ENCODE results near the gene SNX24. TPM values are rescaled to one million over a fixed set of nuclear protein-coding genes. Genes with fewer than 3 reads are reported as not detected.

The SNX24 gene
- total and polyA plus RNA-seq, 2 experiments from 2014 or later, result 18.0 to 27.5 TPM

- H3K9me3 Mint-ChIP-seq, result no peaks in the 10 kb centered on the region
- ATAC-seq (no peak), DNase-seq (ENCODE audit: low spot score) (no peak)
- Histone ChIP-seq H3K9me2 (ENCODE audit: insufficient read depth) (no peaks in the 10 kb centered on the region), H3K27me3 (ENCODE audit: insufficient read depth) (no peaks in the 10 kb centered on the region), H4K20me1 (replicated peaks; ENCODE audit: insufficient read depth) (no peaks in the 10 kb centered on the region), H3K79me2 (replicated peaks; ENCODE audit: insufficient read depth) (no peaks in the 10 kb centered on the region), H2AFZ (no peak overlapping the region), H3K4me3 (no peak overlapping the region), H3K4me1 (ENCODE audit: insufficient read depth) (peaks cover 8% of the 10 kb centered on the region), H3K27ac (ENCODE audit: low read depth) (no peak overlapping the region), H3K36me3 (ENCODE audit: insufficient read depth) (no peaks in the 10 kb centered on the region), H3K4me2 (no peak overlapping the region), H3F3A (replicated peaks; ENCODE audit: low read depth) (no peaks in the 10 kb centered on the region)
- H3K4me3 Mint-ChIP-seq, result no peak overlapping the region
- TF ChIP-seq JUNB (IDR thresholded peaks at IDR 0.05; ENCODE audit: unreplicated experiment) (no peak), ZNF331 (CRISPR knock-in tag; IDR thresholded peaks at IDR 0.05; ENCODE audit: low read depth) (no peak), ZNF114 (CRISPR knock-in tag; IDR thresholded peaks at IDR 0.05) (no peak), POLR2AphosphoS5 (IDR thresholded peaks at IDR 0.05; ENCODE audit: low read depth) (no peak), EZH2 (IDR thresholded peaks at IDR 0.05; ENCODE audit: low read depth, unreplicated experiment) (no peak), CREB1 (CRISPR knock-in tag; IDR thresholded peaks at IDR 0.05; ENCODE audit: low read depth) (no peak), STAT1 (IDR thresholded peaks at IDR 0.05; ENCODE audit: unreplicated experiment) (no peak), REST (IDR thresholded peaks at IDR 0.05; ENCODE audit: unreplicated experiment) (no peak)
- TF ChIP-seq, protein P1, sequence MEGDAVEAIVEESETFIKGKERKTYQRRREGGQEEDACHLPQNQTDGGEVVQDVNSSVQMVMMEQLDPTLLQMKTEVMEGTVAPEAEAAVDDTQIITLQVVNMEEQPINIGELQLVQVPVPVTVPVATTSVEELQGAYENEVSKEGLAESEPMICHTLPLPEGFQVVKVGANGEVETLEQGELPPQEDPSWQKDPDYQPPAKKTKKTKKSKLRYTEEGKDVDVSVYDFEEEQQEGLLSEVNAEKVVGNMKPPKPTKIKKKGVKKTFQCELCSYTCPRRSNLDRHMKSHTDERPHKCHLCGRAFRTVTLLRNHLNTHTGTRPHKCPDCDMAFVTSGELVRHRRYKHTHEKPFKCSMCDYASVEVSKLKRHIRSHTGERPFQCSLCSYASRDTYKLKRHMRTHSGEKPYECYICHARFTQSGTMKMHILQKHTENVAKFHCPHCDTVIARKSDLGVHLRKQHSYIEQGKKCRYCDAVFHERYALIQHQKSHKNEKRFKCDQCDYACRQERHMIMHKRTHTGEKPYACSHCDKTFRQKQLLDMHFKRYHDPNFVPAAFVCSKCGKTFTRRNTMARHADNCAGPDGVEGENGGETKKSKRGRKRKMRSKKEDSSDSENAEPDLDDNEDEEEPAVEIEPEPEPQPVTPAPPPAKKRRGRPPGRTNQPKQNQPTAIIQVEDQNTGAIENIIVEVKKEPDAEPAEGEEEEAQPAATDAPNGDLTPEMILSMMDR (conservative IDR thresholded peaks at IDR 0.05; ENCODE audit: low read depth in 2 of 2), result no peak
- TF ChIP-seq, protein P2, sequence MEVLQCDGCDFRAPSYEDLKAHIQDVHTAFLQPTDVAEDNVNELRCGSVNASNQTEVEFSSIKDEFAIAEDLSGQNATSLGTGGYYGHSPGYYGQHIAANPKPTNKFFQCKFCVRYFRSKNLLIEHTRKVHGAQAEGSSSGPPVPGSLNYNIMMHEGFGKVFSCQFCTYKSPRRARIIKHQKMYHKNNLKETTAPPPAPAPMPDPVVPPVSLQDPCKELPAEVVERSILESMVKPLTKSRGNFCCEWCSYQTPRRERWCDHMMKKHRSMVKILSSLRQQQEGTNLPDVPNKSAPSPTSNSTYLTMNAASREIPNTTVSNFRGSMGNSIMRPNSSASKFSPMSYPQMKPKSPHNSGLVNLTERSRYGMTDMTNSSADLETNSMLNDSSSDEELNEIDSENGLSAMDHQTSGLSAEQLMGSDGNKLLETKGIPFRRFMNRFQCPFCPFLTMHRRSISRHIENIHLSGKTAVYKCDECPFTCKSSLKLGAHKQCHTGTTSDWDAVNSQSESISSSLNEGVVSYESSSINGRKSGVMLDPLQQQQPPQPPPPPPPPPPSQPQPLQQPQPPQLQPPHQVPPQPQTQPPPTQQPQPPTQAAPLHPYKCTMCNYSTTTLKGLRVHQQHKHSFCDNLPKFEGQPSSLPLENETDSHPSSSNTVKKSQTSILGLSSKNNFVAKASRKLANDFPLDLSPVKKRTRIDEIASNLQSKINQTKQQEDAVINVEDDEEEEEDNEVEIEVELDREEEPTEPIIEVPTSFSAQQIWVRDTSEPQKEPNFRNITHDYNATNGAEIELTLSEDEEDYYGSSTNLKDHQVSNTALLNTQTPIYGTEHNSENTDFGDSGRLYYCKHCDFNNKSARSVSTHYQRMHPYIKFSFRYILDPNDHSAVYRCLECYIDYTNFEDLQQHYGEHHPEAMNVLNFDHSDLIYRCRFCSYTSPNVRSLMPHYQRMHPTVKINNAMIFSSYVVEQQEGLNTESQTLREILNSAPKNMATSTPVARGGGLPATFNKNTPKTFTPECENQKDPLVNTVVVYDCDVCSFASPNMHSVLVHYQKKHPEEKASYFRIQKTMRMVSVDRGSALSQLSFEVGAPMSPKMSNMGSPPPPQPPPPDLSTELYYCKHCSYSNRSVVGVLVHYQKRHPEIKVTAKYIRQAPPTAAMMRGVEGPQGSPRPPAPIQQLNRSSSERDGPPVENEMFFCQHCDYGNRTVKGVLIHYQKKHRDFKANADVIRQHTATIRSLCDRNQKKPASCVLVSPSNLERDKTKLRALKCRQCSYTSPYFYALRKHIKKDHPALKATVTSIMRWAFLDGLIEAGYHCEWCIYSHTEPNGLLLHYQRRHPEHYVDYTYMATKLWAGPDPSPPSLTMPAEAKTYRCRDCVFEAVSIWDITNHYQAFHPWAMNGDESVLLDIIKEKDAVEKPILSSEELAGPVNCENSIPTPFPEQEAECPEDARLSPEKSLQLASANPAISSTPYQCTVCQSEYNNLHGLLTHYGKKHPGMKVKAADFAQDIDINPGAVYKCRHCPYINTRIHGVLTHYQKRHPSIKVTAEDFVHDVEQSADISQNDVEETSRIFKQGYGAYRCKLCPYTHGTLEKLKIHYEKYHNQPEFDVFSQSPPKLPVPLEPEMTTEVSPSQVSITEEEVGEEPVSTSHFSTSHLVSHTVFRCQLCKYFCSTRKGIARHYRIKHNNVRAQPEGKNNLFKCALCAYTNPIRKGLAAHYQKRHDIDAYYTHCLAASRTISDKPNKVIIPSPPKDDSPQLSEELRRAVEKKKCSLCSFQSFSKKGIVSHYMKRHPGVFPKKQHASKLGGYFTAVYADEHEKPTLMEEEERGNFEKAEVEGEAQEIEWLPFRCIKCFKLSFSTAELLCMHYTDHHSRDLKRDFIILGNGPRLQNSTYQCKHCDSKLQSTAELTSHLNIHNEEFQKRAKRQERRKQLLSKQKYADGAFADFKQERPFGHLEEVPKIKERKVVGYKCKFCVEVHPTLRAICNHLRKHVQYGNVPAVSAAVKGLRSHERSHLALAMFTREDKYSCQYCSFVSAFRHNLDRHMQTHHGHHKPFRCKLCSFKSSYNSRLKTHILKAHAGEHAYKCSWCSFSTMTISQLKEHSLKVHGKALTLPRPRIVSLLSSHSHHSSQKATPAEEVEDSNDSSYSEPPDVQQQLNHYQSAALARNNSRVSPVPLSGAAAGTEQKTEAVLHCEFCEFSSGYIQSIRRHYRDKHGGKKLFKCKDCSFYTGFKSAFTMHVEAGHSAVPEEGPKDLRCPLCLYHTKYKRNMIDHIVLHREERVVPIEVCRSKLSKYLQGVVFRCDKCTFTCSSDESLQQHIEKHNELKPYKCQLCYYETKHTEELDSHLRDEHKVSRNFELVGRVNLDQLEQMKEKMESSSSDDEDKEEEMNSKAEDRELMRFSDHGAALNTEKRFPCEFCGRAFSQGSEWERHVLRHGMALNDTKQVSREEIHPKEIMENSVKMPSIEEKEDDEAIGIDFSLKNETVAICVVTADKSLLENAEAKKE (CRISPR knock-in tag; IDR thresholded peaks at IDR 0.05), result no peak
- no peak overlapping the region for H3K27ac Mint-ChIP-seq
- H3K27me3 Mint-ChIP-seq (ENCODE audit: insufficient read depth, low read depth, poor library complexity), result no peaks in the 10 kb centered on the region
- peaks cover 14% of the 10 kb centered on the region for H3K4me1 Mint-ChIP-seq
- H3K36me3 Mint-ChIP-seq (ENCODE audit: low read depth), result no peaks in the 10 kb centered on the region
These were observed 96.9 kb downstream of the SNX24 start for GRCh38 chr5:122942164-122942914.

Measured in GM23338 (cell line).